Left forelimb (tissue), 1 donor: ENCODE data around the gene OPRL1.
A peak's percentile ranks its signal among the peaks of the same experiment; 100 is the strongest.

ENCODE experiments used
- DNase-seq: peaks from one replicate; pipeline ENCODE4 v3.0.0-alpha.2; 2018; ENCODE audit warnings: low spot score

The OPRL1 gene

DNA sequence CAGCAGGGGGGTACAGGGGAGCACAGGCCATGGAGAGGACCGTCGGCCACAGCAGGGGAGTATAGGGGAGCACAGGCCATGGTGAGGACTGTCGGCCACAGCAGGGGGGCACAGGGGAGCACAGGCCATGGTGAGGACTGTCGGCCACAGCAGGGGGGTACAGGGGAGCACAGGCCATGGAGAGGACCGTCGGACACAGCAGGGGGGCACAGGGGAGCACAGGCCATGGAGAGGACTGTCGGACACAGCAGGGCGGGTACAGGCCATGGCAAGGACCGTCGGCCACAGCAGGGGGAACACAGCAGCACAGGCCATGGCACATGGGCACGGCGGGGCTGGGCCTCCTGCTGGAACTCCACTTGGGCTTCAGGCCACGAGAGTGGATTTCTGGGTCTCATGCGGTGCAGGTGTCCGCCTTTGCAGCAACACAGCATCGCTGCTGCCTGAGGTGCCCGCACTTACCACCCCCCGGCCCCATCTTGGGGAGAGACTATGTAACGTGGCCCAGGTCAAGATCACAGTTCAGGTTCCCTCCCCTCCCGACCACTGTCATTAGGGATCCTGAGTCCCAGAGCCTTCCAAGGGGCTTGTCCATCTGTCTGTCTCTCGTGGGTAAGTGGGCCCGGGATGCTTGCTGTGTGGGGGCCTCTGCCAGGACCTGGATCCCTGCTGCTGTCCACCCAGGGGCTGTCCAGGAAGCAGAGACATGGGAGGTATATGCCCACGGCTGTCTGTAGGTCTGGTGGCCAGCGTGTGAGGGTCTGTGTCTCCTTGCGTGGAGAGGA lies 25.0 kb downstream of the OPRL1 start:
- DNase-seq, result no peak

DNA sequence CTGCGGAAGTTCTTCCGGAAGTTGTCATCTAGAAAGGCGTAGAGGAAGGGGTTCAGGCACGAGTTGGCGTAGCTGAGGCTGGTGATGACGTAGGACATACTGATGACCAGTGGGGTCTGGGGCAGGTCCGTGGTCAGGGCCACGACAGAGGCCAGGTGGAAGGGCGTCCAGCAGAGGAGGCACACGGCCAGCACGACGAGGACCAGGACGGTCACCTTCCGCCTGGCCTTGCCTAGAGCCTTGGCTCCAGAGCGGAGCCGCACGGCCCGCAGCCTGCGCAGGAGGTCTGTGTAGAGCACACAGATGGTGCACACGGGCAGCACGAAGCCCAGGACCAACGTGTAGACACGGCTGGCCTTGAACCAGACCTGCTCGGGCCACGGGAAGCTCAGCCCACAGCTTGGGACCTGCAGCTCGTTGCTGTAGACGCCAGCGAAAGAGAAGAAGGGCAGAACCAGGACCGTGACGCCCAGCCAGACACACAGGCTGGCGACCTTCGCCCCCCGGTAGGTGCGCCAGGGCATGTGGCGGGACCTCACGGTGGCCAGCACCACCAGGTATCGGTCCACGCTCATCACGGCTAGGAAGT lies 26.1 kb downstream of the OPRL1 start:
- DNase-seq, result no peak

DNA sequence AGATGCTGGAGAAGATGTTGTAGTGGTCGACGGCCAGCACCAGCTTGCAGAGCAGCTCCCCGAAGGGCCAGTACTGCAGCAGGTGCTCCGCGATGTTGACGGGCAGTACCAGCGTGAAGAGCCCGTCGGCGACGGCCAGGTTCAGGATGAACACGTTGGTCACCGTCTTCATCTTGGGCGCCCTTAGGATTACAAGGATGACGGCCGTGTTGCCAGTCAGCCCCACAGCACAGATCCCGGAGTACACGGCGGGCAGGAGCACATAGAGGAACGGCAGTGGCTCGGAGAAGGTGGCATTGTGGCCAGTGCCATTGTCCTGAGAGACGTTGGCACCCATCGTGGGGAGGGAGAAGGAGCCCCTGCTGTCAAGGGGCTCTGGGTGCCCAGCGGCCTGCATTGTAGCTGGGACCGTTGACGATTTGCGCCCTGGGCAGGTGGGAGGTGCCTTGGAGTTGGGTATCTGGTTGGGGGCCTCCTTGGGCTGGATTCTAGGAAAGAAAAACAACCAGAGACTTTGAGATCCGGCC lies 26.6 kb downstream of the OPRL1 start:
- no peak for DNase-seq

DNA sequence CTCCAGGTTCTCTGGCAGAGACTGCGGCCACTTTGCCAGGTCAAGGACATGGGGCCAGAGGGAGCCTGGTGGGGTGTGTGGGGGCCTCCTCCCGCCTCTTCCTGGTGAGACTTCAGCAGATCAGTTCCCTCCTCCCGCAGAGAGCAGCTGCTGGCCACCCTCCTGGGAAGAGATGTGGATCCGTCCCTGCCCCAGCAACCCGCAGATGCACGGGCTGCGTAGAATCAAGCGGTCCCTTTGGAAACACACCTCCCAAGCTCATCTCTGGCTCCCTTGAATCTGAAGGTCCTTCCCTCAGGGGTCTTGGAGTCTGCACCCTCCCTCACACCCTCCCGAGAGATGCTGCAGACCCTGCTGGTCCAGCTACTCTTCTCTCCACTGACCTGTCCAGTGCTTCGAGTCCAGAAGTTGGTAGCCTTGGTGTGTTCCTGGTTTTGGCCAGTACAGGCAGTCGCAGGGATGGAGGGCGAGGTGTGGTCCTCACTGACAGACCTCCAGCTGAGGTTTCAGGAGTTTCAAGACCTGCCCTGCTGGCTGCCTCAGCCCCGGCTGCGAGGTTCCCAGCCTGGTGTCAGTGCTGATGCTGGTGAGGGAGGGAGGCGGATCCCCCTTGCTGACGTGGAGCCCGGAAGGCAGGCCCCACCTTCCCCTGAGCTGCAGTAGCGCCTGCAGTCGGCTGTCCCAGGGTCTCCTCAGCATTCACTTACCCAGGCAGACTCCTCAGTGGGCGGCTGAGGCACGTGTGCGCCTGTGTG lies 27.3 kb downstream of the OPRL1 start, which contains the start of gene NPBWR2:
NPBWR2 (minus strand) TSS at position 585 of the 755 bp plus-strand sequence. CDS start 734 bp downstream, outside the sequence.
- no peak for DNase-seq

DNA sequence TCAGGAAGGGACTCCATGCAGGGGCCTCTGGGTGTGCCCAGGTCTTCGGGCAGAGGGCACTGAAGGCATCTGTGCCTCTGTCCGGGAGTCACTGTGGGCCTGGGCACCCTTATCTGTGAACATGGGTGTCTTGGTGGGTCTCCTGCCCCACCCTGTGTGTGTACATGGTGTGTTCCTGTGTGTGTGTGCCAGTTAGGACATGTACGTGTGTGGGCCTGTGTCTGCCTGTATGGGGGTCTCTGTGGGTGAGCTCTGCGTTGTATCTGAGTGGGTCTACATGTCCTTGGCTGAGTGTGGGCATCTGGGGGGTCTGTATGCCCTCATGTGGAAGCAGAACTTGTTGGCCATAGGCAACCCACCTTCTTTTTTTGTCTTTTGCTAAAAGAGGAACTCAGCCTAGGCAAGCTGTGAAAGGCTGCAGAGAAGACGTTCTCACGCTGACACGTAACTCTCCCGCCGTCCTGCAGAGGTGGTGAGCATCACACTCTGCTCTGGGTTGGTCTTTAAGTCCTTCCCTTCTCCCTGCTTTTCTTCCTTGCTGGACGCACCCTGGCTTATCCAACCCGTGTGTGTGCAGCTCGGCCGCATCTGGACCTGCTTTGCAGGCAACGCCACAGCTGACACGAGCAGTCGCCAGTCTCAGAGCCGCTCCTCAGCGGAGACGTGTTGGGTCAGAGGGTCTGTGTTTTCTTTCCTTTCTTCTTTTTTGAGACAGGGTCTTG lies 28.0 kb downstream of the OPRL1 start:
- no peak for DNase-seq

GRCh38 chr20:64108731-64109681 lies 29.1 kb downstream of the OPRL1 start:
- no peak for DNase-seq

DNA sequence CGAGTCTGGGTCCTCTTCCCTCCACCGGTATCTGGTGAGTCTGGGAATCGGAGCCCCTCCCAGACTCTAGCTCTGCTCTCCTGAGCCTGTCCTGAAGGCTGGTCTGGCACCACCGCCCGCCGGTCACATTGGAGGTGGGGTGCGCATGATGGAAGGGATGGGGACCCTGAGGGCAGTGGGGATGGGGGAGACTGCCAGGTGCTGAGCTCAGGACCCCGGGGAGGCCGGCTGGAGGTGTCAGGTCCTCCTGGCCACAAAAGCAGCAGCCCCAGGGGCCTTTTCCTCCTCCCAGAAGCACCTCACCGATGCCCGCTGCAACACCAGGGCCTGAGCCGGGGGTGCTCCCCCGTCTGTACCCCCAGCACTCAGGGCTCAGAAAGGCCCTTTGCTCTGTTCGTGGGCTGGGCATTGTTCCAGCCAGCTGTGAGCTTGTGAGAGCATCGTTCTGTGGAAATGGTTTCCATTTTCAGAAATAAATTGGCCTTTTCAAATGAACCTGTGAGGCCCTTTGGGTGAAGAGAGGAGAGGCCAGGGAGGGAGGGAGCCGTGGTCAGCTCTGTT lies 30.0 kb downstream of the OPRL1 start:
- no peak for DNase-seq

DNA sequence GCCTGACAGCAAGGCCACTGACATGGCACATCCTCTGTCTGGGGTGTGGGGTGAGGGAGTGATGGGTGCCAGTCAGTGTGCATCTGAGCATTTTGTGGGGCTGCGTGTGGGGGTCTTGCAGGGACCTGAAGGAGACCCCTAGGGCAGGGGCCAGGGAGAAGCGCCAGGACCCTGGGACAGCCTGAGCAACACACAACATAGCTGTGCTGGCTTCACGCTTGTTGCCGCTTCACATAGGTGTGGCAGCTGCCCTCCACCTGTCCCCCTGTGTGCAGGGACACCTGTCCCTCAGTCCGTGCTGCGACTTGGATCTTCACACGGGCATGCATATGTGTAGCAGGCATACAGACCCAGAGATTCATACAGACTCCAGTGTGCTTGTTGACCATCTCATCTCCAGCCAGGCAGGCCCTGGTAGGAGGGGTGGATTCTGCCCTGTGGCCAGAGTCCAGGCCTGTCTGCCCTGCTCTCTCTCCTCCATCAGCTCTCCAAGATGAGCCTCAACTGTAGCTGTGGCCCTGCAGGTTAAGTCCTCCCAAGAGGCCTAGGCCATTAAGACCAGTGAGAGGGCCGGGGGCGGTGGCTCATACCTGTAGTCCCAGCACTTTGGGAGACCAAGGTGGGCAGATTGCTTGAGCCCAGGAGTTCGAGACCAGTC lies 30.7 kb downstream of the OPRL1 start:
- DNase-seq, result no peak

GRCh38 chr20:64111841-64112641 lies 32.2 kb downstream of the OPRL1 start:
- DNase-seq, result no peak

GRCh38 chr20:64112691-64113443 lies 33.0 kb downstream of the OPRL1 start:
- no peak for DNase-seq

GRCh38 chr20:64113444-64113775 lies 33.5 kb downstream of the OPRL1 start:
- no peak for DNase-seq

- DNase-seq, result peak; percentile 33
Measured at GRCh38 chr20:64113796-64114355, 34.0 kb downstream of the OPRL1 start.

- DNase-seq, result no peak
Measured at GRCh38 chr20:64114356-64114971, 34.6 kb downstream of the OPRL1 start.

GRCh38 chr20:64115171-64115911 lies 35.5 kb downstream of the OPRL1 start:
- no peak for DNase-seq

DNA sequence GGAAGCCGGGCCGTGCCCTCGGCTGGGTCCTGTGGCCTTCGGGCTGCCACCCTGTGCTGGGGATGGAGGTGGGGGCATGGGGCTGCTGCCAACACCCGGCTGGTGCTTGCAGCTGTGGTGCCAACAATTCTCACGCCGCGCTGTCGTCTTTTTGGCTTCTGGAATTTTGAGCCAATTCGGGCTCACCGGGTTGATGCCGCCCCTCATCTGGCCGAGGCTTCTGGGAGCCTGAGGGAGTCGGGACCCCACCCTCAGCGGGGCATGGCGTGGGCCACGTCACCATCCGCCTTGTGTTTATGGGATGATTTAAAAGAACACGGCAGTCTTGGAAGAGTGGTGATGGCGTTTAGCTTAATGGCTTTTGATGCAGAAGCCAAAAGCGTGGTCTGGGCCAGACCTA lies 36.1 kb downstream of the OPRL1 start:
- peak; percentile 58 for DNase-seq

DNA sequence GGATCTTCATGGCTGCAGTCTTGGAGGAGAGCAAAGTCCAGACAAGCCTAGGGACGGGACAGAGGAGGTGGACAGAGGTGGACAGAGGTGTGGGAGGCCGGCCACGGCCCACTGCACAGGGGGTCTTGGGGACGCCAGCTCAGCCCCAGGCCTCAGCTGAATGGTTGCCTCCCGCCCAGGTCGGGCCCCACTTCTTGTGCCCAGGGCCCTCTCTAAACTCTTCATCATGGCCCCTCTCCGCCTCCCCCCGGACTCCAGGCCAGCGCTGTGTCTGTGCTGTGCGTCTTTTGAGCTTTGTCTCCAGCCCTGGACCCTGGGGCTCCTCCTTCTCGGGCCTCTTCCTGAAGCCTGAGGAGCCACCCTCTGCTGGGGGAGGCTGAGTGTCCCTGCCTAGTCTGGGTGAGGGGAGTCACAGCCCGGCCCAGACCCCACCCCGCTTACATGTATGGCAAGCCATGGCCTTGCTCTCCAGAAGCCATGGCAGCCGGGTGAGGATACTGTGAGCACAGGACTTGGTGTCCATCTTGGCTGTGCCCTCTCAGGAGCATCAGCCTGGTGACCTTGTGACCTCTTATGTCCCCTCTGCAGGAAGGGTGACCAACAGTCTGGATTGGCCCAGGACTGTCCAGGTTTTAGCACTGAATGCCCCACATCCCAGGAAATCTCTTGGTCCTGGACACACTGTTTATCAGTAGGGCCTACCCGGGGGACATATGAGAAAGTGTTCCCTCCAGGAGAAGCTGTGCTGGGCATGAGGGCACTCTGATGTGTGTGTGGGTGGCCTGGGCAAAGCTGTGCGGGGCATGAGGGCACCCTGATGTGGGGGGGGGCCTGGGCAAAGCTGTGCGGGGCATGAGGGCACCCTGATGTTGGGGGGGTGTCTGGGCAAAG lies 36.9 kb downstream of the OPRL1 start:
- peak; percentile 56 for DNase-seq
